NCI-H2107 treated with DMSO at 0.1 percent for 48 hours (cell line): ENCODE results near the gene ZNF581.

Experiments used
- DNase-seq: peaks from one replicate; lab custom pipeline; 2025; ENCODE audit not compliant: unreplicated experiment; lab: John Stamatoyannopoulos, UW

Gene ZNF581

DNA sequence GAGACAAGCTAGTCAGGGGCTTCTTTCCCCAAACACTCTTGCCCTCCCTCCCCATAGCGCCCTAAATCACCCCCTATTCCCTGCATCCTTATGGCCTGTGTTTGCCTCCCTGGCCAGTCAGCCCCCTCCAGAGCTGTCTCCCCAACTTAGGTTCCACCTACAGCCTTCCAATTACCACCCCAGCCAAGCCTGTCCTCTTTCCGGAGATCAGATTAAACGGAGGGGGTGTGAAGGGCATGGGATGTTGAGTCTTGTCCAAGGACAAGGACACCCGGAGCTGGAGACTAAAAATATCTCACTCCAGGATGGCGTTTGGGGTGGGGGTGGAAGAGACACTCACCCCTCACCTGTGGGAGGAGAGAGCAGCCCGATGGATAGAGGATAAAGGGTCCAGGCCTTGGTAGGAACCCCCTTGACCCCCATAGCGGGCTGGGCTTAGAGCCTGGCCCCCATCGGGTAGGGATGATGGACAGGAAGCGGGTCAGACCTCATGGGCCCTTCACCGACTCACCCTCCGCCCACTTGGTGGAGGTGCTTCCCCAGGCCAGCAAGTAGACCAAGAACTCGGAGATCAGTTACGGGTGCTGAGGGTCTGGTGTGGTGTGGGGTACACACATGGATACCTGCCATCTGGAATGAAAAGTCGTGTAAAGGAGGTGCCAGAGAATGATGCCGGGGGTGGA lies 32.0 kb upstream of the ZNF581 start:
- DNase-seq, result no peak

DNA sequence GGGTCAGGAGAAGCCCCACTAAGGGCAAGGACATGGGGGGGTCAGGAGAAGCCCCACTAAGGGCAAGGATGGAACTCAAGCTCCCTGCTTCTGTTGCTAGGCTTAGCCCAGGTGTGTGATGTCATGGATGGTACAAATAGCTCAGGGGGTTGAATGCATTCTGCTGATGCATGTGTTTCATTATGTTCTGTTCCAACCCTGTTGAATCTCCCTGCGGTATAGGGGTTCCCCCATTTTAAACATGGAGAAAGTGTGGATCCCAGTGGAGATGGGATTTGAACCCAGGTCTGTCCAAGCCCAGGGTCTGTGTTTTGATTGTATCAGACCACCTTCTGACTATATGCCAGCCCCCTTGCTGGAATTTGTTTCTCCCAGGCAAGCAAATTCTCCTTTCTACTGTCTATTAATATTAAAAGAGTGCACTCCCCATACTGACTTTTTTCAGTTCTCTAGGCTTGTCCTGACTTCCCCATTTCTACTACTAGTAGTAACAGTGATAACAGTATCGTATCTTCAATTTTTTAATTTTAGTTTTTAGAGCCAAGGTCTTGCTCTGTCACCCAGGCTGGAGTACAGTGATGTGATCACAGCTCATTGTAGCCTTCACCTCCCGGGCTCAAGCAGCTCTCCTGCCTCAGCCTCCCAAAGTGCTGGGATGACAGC lies 31.3 kb upstream of the ZNF581 start:
- DNase-seq, result no peak

DNA sequence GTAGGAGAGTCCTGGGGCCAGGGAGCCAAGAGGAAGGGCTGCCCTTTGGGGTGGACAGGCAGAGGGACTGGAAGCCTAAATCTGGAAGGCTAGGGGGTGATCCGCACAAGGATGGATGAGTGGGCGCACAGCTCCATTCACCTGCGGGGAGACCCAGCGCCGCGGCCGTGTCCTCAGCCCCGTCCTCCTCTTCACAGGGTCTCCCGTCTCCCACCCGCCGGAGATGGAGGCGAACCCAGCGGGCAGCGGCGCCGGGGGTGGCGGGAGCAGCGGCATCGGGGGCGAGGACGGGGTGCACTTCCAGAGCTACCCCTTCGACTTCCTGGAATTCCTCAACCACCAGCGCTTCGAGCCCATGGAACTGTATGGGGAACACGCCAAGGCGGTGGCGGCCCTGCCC lies 30.1 kb upstream of the ZNF581 start:
- no peak for DNase-seq

DNA sequence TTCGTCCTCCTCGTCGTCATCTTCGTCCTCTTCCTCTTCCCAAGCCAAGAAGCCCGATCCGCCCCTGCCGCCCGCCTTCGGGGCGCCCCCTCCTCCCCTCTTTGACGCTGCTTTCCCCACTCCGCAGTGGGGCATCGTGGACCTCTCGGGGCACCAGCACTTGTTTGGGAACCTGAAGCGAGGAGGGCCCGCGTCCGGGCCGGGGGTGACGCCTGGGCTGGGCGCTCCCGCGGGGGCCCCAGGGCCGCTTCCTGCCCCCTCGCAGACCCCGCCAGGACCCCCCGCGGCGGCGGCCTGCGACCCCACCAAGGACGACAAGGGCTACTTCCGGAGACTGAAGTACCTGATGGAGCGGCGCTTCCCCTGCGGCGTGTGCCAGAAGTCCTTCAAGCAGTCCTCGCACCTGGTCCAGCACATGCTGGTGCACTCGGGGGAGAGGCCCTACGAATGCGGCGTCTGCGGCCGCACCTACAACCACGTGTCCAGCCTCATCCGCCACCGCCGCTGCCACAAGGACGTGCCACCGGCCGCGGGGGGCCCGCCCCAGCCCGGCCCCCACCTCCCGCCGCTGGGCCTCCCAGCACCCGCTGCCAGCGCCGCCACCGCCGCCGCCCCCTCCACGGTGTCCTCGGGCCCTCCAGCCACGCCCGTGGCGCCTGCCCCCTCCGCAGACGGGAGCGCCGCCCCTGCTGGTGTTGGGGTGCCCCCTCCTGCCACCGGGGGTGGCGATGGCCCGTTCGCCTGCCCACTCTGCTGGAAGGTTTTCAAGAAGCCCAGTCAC lies 29.3 kb upstream of the ZNF581 start:
- no peak for DNase-seq

DNA sequence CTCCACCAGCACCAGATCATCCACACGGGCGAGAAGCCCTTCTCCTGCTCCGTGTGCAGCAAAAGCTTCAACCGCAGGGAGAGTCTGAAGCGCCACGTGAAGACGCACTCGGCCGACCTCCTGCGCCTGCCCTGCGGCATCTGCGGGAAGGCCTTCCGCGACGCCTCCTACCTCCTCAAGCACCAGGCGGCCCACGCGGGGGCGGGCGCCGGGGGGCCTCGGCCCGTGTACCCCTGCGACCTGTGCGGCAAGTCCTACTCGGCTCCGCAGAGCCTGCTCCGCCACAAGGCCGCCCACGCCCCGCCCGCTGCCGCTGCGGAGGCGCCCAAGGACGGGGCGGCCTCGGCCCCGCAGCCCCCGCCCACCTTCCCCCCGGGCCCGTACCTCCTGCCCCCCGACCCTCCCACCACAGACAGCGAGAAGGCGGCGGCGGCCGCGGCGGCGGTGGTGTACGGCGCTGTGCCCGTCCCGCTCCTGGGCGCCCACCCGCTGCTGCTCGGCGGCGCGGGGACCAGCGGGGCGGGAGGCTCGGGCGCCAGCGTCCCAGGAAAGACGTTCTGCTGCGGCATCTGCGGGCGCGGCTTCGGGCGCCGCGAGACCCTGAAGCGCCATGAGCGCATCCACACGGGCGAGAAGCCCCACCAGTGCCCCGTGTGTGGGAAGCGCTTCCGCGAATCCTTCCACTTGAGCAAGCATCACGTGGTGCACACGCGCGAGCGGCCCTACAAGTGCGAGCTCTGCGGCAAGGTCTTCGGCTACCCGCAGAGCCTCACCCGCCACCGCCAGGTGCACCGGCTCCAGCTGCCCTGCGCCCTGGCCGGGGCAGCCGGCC lies 28.5 kb upstream of the ZNF581 start:
- DNase-seq, result no peak

DNA sequence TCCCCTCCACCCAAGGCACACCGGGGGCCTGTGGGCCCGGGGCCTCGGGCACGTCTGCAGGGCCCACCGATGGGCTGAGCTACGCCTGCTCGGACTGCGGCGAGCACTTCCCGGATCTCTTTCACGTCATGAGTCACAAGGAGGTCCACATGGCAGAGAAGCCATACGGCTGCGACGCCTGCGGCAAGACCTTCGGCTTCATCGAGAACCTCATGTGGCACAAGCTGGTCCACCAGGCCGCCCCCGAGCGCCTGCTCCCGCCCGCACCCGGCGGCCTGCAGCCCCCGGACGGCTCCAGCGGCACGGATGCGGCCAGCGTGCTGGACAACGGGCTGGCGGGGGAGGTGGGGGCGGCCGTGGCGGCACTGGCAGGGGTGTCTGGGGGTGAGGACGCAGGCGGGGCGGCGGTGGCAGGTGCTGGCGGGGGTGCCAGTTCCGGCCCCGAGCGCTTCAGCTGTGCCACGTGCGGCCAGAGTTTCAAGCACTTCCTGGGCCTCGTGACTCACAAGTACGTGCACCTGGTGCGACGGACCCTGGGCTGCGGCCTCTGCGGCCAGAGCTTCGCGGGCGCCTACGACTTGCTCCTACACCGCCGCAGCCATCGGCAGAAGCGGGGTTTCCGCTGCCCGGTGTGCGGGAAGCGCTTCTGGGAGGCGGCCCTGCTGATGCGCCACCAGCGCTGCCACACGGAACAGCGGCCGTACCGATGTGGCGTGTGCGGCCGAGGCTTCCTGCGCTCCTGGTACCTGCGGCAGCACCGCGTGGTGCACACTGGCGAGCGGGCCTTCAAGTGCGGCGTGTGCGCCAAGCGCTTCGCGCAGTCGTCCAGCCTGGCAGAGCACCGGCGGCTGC lies 27.7 kb upstream of the ZNF581 start:
- DNase-seq, result no peak

DNA sequence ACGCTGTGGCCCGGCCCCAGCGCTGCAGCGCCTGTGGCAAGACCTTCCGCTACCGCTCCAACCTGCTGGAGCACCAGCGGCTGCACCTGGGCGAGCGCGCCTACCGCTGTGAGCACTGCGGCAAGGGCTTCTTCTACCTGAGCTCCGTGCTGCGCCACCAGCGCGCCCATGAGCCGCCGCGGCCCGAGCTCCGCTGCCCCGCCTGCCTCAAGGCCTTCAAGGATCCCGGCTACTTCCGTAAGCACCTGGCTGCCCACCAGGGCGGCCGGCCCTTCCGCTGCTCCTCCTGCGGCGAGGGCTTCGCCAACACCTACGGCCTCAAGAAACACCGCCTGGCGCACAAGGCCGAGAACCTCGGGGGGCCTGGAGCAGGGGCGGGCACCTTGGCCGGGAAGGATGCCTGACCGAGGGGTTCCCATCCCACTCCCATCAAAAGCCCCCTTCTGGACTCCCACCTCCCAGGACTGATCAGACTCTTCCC lies 27.0 kb upstream of the ZNF581 start:
- no peak for DNase-seq

DNA sequence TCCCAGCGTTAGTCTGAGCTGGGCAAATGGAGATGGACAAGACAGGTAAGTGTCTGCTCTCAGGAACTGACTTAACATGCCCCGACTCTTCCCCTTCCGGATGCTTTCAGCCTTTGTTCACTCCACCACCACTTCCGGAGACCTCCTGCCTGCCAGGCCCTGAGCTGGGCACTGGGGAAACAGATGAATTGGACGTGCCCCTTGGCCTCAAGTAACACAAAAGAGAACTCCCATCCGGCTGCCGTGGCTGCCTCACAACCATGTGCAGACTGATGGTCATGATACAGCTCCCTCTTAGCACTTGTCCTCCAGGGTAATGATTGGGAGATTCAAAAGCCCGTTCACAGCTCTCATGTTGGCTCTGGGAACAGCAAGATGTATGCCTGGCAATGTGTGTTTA lies 26.0 kb upstream of the ZNF581 start:
- DNase-seq, result no peak

DNA sequence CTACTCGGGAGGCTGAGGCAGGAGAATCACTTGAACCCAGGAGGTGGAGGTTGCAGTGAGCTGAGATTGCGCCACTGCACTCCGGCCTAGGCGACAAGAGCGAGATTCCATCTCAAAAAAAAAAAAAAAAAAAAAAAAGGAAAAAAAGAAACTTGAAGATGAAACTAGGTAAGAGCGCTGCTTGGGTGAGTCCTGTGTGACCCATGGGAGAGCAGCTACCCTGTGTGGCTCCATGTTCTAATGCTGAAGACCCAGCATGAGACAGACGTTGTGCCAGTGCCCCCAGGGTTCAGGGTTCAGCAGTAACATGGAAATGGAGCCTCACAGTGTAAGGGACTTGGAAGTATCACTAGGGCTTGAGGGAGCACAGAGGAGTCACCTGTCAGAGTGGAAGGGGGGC lies 25.0 kb upstream of the ZNF581 start:
- no peak for DNase-seq

DNA sequence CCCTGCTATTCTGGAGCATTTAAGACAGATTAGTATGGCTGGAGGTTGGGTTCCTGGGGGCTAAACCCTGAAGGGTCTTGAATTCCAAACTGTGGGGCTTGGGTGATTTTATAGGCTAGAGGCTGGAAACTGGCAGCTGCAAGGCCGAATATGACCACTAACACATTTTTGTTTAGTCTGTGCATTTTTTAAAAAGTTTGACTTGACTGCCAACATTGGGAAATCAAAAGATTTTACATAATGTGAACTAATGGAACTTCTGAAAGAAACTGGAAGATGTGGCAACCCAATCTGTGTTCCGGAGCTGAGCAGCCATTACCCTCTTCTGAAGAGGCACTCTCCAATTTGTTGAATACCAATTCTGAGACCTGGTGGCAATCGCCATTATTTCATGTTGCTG lies 24.2 kb upstream of the ZNF581 start:
- no peak for DNase-seq

DNA sequence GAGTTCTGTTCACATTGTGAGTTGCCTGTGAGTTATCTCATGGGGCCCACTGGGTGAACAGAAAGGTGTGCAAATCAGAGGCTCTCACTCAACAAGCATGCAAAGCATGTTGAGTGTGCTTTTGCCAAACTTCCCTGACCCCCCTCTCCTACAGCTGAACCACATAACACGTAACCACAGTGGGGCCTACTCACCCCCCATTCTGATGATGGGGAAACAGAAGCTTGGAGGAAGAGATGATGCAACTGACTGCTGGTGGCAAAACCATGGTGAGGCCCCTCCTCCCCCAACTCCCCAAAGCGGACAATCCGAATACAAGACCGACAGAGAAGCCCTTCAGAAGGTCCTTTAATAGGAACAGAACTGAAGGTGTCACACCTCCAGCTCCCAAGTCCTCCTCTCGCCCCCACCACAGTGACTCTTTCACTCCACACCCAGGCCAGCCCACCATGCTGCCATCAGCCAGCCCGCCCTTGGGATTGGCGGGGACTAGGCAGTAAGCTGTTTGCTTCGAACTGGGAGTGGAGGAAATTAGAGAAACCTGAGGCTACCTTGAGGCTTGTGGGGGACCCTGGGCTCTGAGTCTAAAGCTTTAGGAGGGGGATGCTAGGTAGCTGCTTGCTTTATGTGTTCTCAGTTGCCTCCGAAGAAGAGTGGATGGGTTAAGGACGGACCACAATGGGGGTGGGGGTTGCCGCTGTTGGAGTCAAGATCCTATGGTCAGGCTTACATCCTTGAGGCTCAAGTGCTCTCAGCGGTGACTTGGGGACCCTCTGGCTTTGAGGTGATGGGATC lies 22.8 kb upstream of the ZNF581 start:
- DNase-seq, result no peak

DNA sequence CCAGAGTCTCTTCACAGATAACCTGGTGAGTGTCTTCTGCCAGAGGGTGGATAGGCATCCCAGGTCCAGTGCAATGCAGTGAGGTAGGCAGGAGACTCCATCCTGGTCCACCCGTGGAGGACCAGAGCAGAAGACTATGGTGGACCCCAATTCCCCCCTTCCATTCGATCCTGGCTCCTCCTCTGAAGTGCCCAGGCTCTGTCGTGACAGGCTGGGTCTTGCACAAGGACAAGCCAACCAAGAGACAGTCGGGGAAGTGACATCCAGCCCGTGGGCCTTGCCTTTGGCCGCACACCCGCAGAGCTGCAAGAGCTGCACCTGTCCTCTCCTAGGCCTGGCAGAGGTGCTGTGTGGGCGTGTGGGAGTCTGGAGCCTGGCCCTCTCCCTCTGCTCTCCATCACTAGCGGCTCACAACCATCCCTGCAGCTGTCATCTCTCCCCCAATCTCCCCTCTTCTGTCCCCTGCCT lies 22.2 kb upstream of the ZNF581 start:
- no peak for DNase-seq

DNA sequence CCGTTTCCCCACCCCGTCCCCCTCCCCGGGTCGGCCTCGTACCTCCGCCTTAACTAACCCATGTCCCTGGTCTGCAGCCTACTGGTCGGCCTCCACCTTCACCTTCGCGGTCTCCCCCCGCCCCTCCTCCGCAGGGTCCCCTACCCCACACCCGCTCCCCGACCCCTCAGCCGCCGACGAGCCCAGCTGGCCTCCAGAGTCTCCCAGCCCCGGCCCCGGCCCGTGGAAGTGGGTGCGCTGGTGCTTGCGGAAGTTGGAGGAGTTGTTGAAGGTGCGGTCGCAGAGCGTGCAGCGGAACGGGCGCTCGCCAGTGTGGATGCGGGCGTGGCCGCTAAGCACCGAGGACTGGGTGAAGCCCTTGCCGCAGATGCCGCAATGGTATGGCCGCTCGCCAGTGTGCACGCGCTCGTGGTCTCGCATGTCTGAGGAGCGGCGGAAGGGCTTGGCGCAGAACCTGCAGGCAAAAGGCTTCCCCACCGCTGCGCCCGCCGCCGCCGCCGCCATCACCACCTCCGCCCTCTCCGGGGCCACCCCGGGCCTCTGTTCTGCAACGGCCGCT lies 21.7 kb upstream of the ZNF581 start:
- DNase-seq, result no peak

DNA sequence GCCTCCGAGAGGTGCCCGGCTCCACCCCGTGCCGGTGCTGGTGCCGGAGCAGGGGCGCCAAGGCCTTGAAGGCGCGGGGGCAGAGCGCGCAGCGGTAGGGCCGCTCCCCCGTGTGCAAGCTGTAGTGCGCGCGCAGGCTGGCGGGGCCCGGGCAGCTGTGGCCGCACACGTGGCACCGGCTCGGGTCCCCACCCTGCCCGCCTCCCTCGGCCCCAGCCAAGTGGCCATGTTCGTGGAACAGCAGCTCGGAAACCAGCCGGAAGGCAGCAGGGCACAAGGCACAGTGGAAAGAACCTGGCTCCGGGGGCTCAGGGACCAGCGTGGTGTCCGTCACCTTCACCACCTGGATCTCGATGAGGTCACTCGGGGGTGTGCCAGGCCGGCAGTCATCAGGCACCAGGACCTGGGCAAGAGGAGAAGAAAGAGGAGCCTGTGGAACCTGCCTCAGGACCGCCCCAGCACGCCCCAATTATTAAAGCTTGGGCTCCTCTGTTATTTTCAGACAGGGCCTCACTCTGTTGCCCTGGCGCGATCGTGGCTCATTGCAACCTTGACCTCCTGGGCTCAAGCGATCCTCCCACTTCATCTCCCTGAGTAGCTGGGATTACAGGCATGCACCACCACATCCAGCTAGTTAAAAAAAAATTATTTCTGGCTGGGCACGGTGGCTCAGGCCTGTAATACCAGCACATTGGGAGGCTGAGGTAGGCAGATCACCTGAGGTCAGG lies 21.0 kb upstream of the ZNF581 start:
- DNase-seq, result no peak

DNA sequence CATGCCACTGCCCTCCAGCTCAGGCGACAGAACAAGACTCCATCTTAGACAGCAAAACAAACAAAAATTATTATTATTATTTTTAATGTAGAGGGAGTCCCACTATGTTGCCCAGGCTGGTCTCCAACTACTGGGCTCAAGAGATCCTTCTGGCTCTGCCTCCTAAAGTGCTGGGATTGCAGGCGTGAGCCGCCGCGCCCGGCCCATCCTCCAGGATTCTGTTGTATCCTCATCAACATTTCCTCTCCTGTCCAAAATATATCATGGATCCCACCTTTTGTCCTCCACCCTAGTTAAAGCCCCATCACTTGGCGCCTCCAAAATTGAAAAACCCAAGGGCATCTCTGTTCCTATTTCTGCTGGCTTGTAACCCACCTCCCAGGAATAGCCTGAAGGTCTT lies 20.3 kb upstream of the ZNF581 start:
- DNase-seq, result no peak

DNA sequence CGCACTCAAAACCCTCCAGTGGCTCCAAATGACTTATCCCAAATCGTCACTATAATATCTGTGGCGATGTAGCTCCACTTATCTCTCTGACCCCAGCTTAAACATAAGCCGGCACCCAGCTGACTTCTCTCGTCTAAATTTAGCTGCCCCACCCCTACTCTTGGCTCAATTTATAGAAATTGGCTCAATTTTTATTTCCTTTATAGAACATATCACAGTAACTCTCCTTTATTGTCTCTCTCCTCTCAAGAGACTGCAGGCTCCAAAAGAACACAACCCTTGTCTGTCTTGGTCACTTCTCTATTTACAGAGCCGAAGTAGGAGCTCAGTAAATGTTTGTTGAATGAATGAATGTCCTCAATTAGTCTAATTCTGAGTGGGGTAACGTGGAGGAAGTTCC lies 19.9 kb upstream of the ZNF581 start:
- DNase-seq, result no peak

DNA sequence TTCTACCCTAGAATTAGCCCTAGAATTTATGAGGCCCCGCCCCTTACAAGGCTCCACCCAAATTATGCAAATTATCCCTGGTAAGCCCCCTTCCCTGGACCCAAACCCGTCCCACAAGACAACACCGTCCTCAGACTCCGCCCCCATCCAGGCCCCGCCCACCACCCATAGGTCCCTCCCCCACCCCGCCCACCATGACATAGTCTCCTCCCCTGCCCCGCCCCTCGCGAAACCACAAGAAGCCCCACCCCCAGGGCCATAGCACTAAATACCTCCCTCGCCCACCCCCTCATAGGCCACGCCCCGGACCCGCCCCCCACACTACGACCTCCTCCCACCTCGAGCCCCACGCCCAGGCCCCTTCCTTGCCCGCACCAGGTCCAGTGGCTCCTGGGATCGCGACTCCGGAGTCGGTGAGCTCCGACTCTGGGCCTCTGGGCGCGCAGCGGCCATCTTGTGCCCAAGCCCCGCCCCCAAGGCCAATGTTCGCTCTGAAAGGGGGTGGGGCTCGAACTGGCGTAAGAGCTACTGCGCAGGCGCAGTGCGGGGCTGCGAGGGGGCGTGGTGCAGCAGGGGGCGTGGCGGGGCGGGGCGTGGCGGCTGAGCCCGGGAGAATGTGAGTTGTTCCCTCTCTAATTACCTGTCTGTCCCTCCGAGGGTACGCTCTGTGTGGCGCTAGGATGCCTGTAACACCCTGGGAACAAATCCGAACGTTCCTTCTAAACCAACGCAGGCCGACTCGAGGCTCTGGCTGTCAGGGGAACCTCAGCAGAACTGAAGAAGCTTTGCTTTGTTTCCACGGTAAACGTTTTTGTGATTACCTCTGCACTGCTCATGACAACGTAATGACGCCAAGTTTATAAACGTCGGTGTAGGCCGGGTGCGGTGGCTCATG lies 19.1 kb upstream of the ZNF581 start, which contains the start of gene ZNF784:
Gene ZNF784, minus strand, starts transcription at position 458 of the 895 bp plus-strand sequence. Its CDS starts 5 bp downstream, at position 453.
- DNase-seq, result peak; percentile 87
